Heart right ventricle (tissue), 16 donors: ENCODE data around the gene ZHX3. TPM values are rescaled to one million over a fixed set of nuclear protein-coding genes. Genes with fewer than 3 reads are reported as not detected.

Experiments used
- ATAC-seq, 8 donors: fragments of 200-7000 bp; cut with Tn5 transposase; one replicate each; pipeline ENCODE4 v1.9.1; 2020; ENCODE audit warnings: mild to moderate bottlenecking in 8 of 8, moderate library complexity in 8 of 8, moderate number of reproducible peaks in 1 of 8
- DNase-seq, 2 donors: peaks; one replicate each; pipeline ENCODE4 v3.0.0-alpha.2; 2020
- H3K27ac ChIP-seq, 10 donors: fragments of 200-600 bp; sonication (generic) in 2 of 10; one replicate each; pipeline versions ENCODE4 v1.5.0 to v1.8.0; 2020 to 2022; ENCODE audit warnings: mild to moderate bottlenecking in 3 of 10
- H3K27me3 ChIP-seq, 7 donors: fragments of 200-600 bp; one replicate each; pipeline ENCODE4 v1.8.0; 2021 to 2022; ENCODE audit warnings: mild to moderate bottlenecking in 2 of 7
- H3K36me3 ChIP-seq, 9 donors: fragments of 200-600 bp; sonication (generic) in 1 of 9; one replicate each; pipeline versions ENCODE4 v1.5.0 to v1.8.0; 2020 to 2022; ENCODE audit warnings: mild to moderate bottlenecking in 2 of 9
- H3K4me1 ChIP-seq, 9 donors: fragments of 200-600 bp; sonication (generic) in 1 of 9; one replicate each; pipeline versions ENCODE4 v1.5.0 to v1.8.0; 2020 to 2022; ENCODE audit warnings: mild to moderate bottlenecking in 4 of 9
- H3K4me3 ChIP-seq, 10 donors: fragments of 200-600 bp; sonication (generic) in 2 of 10; one replicate each; pipeline versions ENCODE4 v1.5.0 to v1.8.0; 2020 to 2022; ENCODE audit warnings: mild to moderate bottlenecking in 7 of 10, moderate library complexity in 2 of 10
- H3K9me3 ChIP-seq, 11 donors: fragments of 200-600 bp in 10 of 11; sonication (generic) in 2 of 11; one replicate each; pipeline versions ENCODE4 v1.5.0 to v1.8.0; 2013 to 2022; ENCODE audit warnings: mild to moderate bottlenecking in 2 of 11, control low read depth in 1 of 11, moderate library complexity in 1 of 11
- WGBS, 2 donors: extraction: QIAGEN DNeasy Blood & Tissue Kit; methylation state at CpG; one replicate each; pipeline ENCODE4 v1.1.7; 2013; ENCODE audit warnings: inconsistent platforms in 1 of 2; 5-methylcytosine and 5-hydroxymethylcytosine counted together
- intact Hi-C, 10 donors: fragments of 100-400 bp; cut with DNase I; formaldehyde crosslinking; loops; one replicate each; pipeline versions ENCODE4 v1.11.1 to v1.14.2; 2022
- polyA plus RNA-seq, 2 donors: library from polyadenylated mRNA; stranded (reverse); fragments of 200-250 nt; gene quantifications; one replicate each; pipeline ENCODE4 v1.2.3, GENCODE V29; 2013
- total RNA-seq, 10 donors: library from RNA; stranded (reverse); fragmentation: NEBNext Ultra II Directional in 3 of 10; extraction: Animal tissue kit (Norgen Biotek cat#: 25700) in 3 of 10; gene quantifications; one replicate each; pipeline versions ENCODE4 v1.2.1 to v1.2.4, GENCODE V29; 2021 to 2023
- TF ChIP-seq, protein P1 (sequence below), 9 donors: fragments of 200-600 bp; sonication (generic) in 2 of 9; IDR thresholded peaks; one replicate each; pipeline versions ENCODE4 v1.5.0 to v1.8.0; 2021 to 2022; ENCODE audit warnings: antibody characterized with exemption in 9 of 9, mild to moderate bottlenecking in 5 of 9, moderate library complexity in 1 of 9
- donor health status: Arrhythmogenic right ventricular cardiomyopathy.
- donor health status: ischemic (EF 13 %, LVEDD 7.1; RV severe dilation, severe dysfunction).
- donor health status: healthy with polysubstance abuse.
- donor health status: DM: no; HTN: yes; CAD: no.
- donor health status: DM: no; HTN: no; CAD: no.
- donor health status: ischemic (EF 25% LVEDD 6.9; RV normal size, moderate dysfunction).
- donor health status: ischemic (EF 25% LVEDD 5.7; RV mildly dilated, moderate dysfunction).
- donor health status: healthy.
- donor health status: DM: yes; HTN: yes; CAD: no.
- donor health status: Ischemic cardiomyopathy.
- donor health status: ischemic (EF 35%, LVEDD 5.7; RV mildly dilated, moderate dysfunction).
- donor health status: nonischemic (EF 11% LVEDD 7.7; RV severe dilation, severe dysfunction).
- donor health status: DM: yes; HTN: yes; CAD: no.
- donor health status: PGD.
- donor health status: ischemic (EF 29% LVEDD 5.4; RV normal size, mild dysfunction).
- donor health status: nonischemic (EF 23%, LVEDD 6.1; RV moderate dilation, normal function).

ZHX3 gene
- total and polyA plus RNA-seq, 12 donors = 6.5 to 51.8 (median 30.4) TPM

GRCh38 chr20:41160686-41161085, 156.8 kb downstream of the ZHX3 start:
- no peak for DNase-seq
- Histone ChIP-seq H3K4me3 (no peak overlapping the region), H3K27me3 (no peaks in the 10 kb centered on the region), H3K36me3 (peaks cover 6 to 62% (median 45%) of the 10 kb centered on the region in 9 donors), H3K27ac (peak overlapping the region in 2 of 10 donors; percentile 37 to 46), H3K4me1 (peaks cover 26 to 70% (median 44%) of the 10 kb centered on the region in 9 donors), H3K9me3 (no peaks in the 10 kb centered on the region)
- intact Hi-C loops = no loop called here
- WGBS, 2 donors = 87 to 91% methylated on average over 2 of the region's 2 CpGs
- TF ChIP-seq, protein P1, sequence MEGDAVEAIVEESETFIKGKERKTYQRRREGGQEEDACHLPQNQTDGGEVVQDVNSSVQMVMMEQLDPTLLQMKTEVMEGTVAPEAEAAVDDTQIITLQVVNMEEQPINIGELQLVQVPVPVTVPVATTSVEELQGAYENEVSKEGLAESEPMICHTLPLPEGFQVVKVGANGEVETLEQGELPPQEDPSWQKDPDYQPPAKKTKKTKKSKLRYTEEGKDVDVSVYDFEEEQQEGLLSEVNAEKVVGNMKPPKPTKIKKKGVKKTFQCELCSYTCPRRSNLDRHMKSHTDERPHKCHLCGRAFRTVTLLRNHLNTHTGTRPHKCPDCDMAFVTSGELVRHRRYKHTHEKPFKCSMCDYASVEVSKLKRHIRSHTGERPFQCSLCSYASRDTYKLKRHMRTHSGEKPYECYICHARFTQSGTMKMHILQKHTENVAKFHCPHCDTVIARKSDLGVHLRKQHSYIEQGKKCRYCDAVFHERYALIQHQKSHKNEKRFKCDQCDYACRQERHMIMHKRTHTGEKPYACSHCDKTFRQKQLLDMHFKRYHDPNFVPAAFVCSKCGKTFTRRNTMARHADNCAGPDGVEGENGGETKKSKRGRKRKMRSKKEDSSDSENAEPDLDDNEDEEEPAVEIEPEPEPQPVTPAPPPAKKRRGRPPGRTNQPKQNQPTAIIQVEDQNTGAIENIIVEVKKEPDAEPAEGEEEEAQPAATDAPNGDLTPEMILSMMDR (IDR thresholded peaks at IDR 0.05) = no peak
- ATAC-seq = no peak

GRCh38 chr20:41159547-41159946, 158.0 kb downstream of the ZHX3 start:
- Histone ChIP-seq H3K4me1 (peaks cover 37 to 81% (median 55%) of the 10 kb centered on the region in 9 donors), H3K9me3 (no peaks in the 10 kb centered on the region), H3K4me3 (no peak overlapping the region), H3K27ac (peak overlapping the region in 6 of 10 donors; percentile 4 to 79 (median 33)), H3K36me3 (peaks cover 5 to 51% (median 34%) of the 10 kb centered on the region in 9 donors), H3K27me3 (no peaks in the 10 kb centered on the region)
- TF ChIP-seq, protein P1 (IDR thresholded peaks at IDR 0.05) = no peak
- 70 to 78% methylated on average over 10 of the region's 10 CpGs for WGBS, 2 donors
- no peak for DNase-seq
- intact Hi-C loops = no loop called here
- no peak for ATAC-seq

DNA sequence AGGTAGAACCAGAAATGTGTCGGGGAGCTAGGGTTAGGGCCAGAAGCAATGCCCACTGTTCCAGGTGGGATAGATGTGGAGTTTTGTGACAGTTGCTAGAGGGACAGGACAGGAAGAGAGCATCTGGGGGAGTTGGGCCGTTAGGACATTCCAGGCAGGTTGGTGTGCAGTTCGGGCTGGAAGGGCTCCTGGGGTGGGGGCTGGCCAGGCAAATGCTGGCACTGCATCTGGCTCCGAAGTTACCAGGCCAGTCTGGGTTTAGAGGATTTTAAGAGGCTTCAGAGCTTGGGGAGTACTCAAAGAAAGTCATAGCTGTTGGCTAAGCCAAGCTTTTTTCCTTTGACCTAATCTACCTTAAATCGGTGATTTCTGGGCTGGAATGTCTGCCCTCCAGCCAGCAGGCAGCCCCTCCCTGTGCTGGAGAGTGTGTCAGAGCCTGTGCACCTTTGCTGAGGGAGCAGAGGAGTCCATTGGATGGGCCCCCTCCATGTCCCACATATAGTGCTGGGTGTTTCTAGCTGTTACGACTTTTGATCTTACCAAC, 159.4 kb downstream of the ZHX3 start:
- WGBS, 2 donors = 75 to 79% methylated on average over 6 of the region's 6 CpGs
- Histone ChIP-seq H3K4me1 (peaks cover 39 to 95% (median 67%) of the 10 kb centered on the region in 9 donors), H3K9me3 (no peaks in the 10 kb centered on the region), H3K27me3 (no peaks in the 10 kb centered on the region), H3K36me3 (peaks cover 0 to 41% (median 20%) of the 10 kb centered on the region in 9 donors), H3K4me3 (no peak overlapping the region), H3K27ac (peak overlapping the region in 4 of 10 donors; percentile 29 to 100 (median 57))
- TF ChIP-seq, protein P1 (IDR thresholded peaks at IDR 0.05) = no peak
- DNase-seq (no peak), ATAC-seq (no peak)
- intact Hi-C loops = no loop called here

- Histone ChIP-seq H3K4me3 (no peak overlapping the region), H3K27ac (peak overlapping the region; percentile 2 to 100 (median 64)), H3K9me3 (no peaks in the 10 kb centered on the region), H3K4me1 (peaks cover 42 to 100% (median 96%) of the 10 kb centered on the region in 9 donors), H3K36me3 (peaks cover 0 to 13% (median 7%) of the 10 kb centered on the region in 9 donors), H3K27me3 (no peaks in the 10 kb centered on the region)
- WGBS, 2 donors = 73 to 74% methylated on average over 7 of the region's 7 CpGs
- TF ChIP-seq, protein P1 (IDR thresholded peaks at IDR 0.05) = no peak
- no peak for ATAC-seq
- intact Hi-C loops = no loop called here
- no peak for DNase-seq
Measured at GRCh38 chr20:41155261-41155660, 162.3 kb downstream of the ZHX3 start.
